SJSA1 (cell line): Measurements from ENCODE around the gene CDH23. TPM values are rescaled to one million over a fixed set of nuclear protein-coding genes. Genes with fewer than 3 reads are reported as not detected.

Source experiments
- DNase-seq, 2 experiments: peaks; one replicate each; pipeline ENCODE4 v3.0.0-alpha.2; 2015 to 2020; ENCODE audit warnings: low spot score in 2 of 2, low read depth in 1 of 2
- H3K27ac ChIP-seq: fragments of 250-450 bp; sonication (Bioruptor Pico); 2 replicates; pipeline ENCODE4 v1.5.1; 2020; ENCODE audit warnings: mild to moderate bottlenecking, moderate library complexity
- H3K27me3 ChIP-seq: fragments of 250-450 bp; sonication (Bioruptor Pico); replicated peaks from 2 replicates; pipeline ENCODE4 v1.5.1; 2020; ENCODE audit warnings: mild to moderate bottlenecking, moderate library complexity
- H3K36me3 ChIP-seq: fragments of 250-450 bp; sonication (Bioruptor Pico); 2 replicates; pipeline ENCODE4 v1.5.1; 2020; ENCODE audit warnings: mild to moderate bottlenecking
- H3K4me1 ChIP-seq: fragments of 250-450 bp; sonication (Bioruptor Pico); replicated peaks from 2 replicates; pipeline ENCODE4 v1.6.1; 2021; ENCODE audit warnings: mild to moderate bottlenecking
- H3K4me3 ChIP-seq: fragments of 250-450 bp; sonication (Bioruptor Pico); 2 replicates; pipeline ENCODE4 v1.5.1; 2020; ENCODE audit warnings: mild to moderate bottlenecking
- H3K9me3 ChIP-seq: fragments of 250-450 bp; sonication (Bioruptor Pico); replicated peaks from 2 replicates; pipeline ENCODE4 v1.5.1; 2020; ENCODE audit warnings: mild to moderate bottlenecking
- total RNA-seq: library from RNA; depleted of rRNA; stranded (reverse); fragments of >200 nt; shearing (Covaris generic); gene quantifications from 2 replicates; pipeline ENCODE4 v1.2.3, GENCODE V29; 2014

Gene CDH23
- total RNA-seq, 1 experiment from 2014 or later: 0.37 TPM

DNA sequence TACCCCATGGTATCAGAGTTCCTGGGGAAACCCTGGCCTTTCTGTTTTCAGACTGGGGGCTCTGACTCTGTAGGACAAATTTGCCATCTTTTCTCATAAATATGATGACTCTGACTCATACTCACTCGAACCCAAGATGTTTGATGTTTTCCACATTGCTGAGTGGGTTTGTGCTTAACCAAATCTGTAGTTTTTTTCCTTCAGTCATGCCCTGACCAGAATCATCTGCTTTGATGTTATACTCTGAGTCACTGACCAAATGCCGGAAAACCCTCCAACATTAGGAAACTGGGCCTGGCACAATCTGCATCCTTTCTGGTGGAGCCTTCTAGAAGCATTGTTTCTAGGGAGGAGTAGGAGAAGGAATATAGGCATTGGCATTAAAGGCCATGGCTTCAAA, 204.1 kb downstream of the CDH23 start:
- H3K9me3 ChIP-seq: no peaks in the 10 kb centered on the region
- no peak overlapping the region for H3K27ac ChIP-seq
- H3K4me3 ChIP-seq: no peak overlapping the region
- no peaks in the 10 kb centered on the region for H3K27me3 ChIP-seq
- H3K36me3 ChIP-seq: no peaks in the 10 kb centered on the region
- peaks cover 11% of the 10 kb centered on the region for H3K4me1 ChIP-seq
- DNase-seq: peak in 1 of 2 experiments; percentile 64

DNA sequence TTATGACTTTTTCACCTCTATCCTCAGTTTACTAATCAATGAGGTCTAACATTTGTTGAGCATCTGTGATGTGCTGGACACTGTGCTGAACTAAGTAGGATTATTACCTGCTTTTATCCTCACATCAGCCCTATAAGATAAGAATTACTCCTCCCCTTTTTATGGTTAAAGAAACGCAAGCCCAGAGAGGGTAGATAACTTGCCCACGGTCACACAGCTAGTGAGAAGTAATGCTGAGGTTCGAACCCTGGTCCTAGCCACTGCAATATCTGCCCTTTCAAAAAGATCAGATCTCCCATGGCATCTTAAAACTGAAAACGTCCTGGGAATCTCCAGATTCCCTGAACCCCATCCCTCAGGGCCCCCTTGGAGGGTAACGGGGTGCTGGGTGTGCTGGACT, 204.6 kb downstream of the CDH23 start:
- no peak for DNase-seq
- Histone ChIP-seq H3K36me3 (no peaks in the 10 kb centered on the region), H3K27me3 (no peaks in the 10 kb centered on the region), H3K27ac (no peak overlapping the region), H3K9me3 (no peaks in the 10 kb centered on the region), H3K4me1 (peaks cover 11% of the 10 kb centered on the region), H3K4me3 (no peak overlapping the region)

DNA sequence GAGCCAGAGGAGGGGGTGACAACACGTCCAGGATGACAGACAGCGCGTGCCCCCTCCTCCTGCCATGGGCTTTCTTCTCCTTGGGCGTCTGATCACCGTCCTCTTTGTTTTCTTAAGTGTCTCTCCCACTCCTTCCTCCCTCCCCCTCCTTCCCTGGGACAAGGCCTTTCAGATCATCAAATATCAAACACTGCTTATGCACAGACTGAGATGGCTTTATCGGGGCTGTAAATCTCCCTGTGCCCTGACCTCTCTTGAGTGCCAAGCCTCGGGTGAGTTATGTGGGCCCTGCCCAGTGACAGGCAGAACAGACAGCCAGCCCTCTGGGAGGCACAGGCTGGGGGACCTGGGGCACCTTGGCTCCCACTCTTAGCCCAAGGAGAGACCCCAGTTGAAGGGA, 206.4 kb downstream of the CDH23 start:
- no peak overlapping the region for H3K27ac ChIP-seq
- no peak overlapping the region for H3K4me3 ChIP-seq
- H3K9me3 ChIP-seq: no peaks in the 10 kb centered on the region
- peaks cover 11% of the 10 kb centered on the region for H3K4me1 ChIP-seq
- no peaks in the 10 kb centered on the region for H3K27me3 ChIP-seq
- H3K36me3 ChIP-seq: no peaks in the 10 kb centered on the region
- DNase-seq: no peak

DNA sequence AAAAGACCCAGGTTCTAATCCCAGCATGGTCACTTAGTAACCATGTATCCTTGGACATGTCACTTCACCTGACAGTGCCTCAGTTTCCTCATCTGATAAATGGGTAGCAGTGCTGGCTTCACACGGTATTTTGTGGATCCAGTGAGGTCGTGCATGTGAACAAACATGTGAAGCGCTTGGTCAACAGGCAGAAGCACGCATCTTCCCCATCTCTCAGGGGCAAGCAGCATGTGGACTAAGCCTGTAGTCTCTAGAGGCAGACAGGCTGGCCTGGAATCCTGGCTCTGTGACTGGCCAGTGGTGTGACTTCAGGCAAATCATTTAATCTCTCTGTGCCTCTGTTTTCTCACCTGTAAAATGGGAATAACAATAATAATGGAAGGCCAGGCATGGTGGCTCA, 207.0 kb downstream of the CDH23 start:
- H3K27ac ChIP-seq: no peak overlapping the region
- H3K36me3 ChIP-seq: no peaks in the 10 kb centered on the region
- no peaks in the 10 kb centered on the region for H3K27me3 ChIP-seq
- no peaks in the 10 kb centered on the region for H3K9me3 ChIP-seq
- no peak overlapping the region for H3K4me3 ChIP-seq
- peaks cover 11% of the 10 kb centered on the region for H3K4me1 ChIP-seq
- DNase-seq: no peak

DNA sequence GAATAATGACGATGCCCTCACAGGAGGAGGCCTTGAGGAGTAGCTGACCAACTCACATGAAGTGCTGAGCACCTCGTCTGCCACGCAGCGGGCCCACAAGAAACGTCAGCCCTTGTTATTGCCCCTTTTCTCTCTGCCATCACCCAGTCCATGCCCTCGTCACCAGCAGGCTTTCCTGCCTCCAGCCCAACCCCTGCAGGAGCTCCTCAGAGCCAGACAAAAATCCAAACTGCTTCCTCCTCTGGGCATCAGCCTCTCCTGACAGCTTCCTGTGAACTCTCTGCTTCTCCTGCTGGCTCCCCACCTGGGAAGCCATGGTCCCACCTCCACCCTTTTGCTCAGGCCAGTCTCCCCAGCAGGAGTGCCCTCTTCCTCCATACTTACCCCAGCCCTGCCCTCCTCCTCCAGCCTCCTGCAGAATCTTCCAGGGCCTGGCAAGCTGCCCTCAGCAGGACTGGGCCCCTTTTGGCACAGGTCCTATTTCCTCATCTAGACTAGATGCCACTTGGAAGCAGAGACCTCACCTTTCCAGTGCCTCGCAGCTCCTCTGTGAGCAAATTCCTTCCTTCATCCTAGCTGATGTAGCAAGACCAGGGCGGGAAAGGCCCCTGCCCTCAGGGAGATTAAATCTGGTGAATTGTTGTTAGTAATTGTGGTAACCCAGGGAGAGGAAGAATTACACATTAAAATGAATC, 207.8 kb downstream of the CDH23 start:
- Histone ChIP-seq H3K27ac (no peak overlapping the region), H3K4me3 (no peak overlapping the region), H3K9me3 (no peaks in the 10 kb centered on the region), H3K27me3 (no peaks in the 10 kb centered on the region), H3K4me1 (peaks cover 11% of the 10 kb centered on the region), H3K36me3 (no peaks in the 10 kb centered on the region)
- DNase-seq: no peak

DNA sequence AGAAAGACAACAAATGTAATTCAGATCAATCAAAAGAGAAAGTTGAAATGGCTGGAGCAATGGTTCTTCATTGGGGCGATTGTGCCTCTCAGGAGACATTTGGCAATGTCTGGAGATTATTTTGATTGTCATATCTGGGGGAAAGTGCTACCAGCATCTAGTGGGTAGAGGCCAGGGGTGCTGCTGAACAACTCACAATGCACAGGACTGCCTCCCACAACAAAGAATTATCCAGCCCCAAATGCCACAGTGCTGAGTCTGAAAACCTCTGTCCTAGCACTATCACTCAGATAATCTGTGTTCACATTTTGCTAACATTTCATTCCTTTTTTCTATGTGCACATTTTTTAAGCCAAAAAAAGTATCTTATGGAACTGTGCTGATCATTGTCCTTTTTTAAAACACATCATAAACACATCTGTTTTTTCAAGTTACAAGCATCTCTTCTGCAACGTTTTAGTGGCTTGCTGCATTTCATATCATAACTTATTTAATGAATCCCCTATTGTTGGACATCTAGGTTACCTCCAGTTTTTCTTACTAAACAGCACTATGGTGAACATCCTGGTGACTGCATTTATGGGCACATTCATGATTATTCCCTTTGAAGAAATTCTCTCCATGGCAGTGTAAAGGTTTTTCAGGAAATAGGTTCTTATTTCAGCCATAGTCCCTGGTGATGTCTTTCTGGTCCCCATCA, 208.7 kb downstream of the CDH23 start:
- Histone ChIP-seq H3K27me3 (no peaks in the 10 kb centered on the region), H3K4me3 (no peak overlapping the region), H3K4me1 (peaks cover 11% of the 10 kb centered on the region), H3K27ac (no peak overlapping the region), H3K36me3 (no peaks in the 10 kb centered on the region), H3K9me3 (no peaks in the 10 kb centered on the region)
- no peak for DNase-seq

DNA sequence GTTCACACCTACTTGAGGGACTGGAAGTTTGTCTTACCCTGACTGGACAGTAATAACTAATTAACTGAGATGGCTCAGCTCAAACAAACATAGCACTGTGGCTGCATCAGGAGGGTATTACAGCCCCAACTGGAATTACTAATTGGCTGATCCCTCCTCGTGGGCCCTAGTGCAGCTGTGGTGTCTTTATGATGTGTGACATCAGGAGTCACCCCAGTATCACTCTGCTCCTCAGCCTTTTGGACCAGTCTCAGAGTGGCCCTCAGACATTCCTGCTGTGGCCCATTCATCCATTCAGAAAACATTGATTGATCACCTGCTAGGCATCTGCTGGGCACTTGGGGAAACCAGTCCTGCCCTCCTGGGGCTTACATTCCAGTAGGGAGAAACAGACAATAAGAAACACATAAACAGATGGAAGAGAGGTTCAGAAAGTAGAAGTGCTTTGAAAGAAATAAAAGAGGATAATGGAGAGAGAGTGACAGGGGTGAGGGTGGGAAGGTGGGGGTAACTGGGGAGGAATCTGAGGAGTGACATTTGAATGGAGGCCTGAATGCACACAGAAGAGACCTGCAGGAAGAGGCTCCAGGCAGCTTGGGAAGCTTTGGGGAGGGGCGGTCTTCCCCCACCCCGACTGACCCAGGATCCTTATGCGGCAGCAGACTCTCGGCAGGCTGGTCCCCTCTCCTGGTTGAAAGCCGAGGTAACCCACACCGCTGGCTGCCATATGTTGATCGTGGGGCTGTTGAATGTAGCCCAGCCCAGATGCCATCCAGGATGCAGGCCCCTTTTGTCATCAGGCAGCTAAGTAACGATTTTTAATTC, 209.7 kb downstream of the CDH23 start:
- no peak for DNase-seq
- Histone ChIP-seq H3K36me3 (no peaks in the 10 kb centered on the region), H3K27ac (no peak overlapping the region), H3K4me1 (peaks cover 5% of the 10 kb centered on the region), H3K4me3 (no peak overlapping the region), H3K9me3 (no peaks in the 10 kb centered on the region), H3K27me3 (no peaks in the 10 kb centered on the region)

DNA sequence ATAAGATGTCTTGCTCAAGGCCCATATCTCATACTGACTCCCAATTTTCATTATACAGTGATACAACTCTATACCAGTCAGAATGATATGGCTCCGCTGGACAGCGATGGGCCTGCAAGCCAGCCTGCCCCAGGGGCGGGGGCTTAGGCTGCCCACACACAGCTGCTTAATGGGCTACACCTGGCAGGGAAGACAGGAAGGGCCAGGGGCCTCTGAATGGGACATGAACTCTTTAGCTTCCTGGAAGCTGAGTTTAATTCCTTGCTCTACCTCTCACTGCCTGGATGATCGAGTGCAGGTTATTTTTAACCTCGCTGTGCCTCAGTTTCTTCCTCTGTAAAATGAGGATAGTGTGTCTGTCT, 210.3 kb downstream of the CDH23 start:
- Histone ChIP-seq H3K4me1 (peaks cover 6% of the 10 kb centered on the region; the same call in 1 of the 2 replicates), H3K27me3 (no peaks in the 10 kb centered on the region), H3K36me3 (no peaks in the 10 kb centered on the region), H3K4me3 (no peak overlapping the region), H3K9me3 (no peaks in the 10 kb centered on the region), H3K27ac (no peak overlapping the region)
- DNase-seq: no peak

DNA sequence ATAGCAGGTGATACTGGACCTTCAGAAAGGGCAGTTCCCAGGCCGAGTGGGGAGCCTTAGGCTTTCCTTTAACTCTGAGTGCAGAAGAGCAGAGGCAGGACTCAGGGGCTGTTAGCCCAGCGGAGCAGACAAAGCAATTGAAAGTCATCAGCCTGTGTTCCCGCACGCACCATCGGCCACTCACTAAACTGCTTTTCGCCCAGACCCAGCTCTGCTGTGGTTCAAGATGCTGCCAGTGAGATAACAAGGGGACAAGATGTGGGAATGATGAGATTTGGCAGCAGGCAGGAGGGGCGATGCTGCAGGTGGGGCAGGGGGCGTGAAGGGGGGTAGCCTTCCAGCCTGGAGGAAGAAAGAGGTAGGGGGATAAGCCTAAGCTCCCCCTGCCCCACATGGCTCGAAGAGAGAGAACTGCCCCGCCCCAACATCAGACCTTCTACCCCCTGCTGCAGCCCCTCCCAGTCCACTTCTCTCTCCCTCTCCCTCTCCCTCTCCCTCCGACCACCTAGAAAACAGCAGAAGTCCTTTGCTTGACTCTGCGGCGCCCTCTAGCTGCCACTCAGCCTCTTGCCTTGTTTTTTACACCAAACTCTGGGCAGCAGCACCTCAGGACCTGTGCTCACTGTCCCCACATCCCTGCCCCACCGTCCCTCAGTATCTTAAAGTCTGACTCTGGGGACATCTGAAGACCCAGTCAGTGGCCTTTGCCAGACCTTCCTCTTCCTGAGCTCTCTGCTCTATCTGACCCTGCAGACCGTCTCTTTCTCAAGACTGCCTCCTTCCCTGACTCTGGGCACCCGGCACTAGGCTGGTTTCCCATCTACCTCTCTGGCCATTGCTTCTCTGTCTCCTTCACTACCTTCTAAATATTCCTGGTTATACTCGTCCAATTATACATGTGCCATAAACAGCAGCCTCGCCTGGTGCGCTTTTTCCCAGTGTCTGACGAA, 212.4 kb downstream of the CDH23 start:
- Histone ChIP-seq H3K4me1 (peaks cover 6% of the 10 kb centered on the region; the same call in 1 of the 2 replicates), H3K9me3 (no peaks in the 10 kb centered on the region), H3K27ac (no peak overlapping the region), H3K36me3 (no peaks in the 10 kb centered on the region), H3K4me3 (no peak overlapping the region), H3K27me3 (no peaks in the 10 kb centered on the region)
- DNase-seq: peak; percentile 39 to 72

DNA sequence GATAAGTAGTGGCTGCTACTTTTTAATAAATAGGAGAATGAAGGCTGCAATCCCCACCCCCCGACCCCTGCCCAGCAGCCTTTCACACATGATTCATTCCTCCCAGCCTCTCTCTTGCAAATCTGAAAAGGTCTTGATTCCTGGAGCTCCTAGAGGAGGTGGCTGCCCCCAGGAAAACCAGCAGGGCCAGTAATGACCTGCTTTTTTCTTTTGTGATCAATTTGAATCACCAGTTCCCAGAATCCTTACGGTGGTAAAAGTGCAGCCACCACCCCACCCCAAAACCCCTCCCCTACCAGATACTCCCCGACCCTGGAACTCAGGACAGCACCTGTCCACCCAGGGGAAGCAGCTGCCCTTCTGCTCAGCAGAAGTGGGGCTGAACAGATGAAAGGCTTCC, 213.9 kb downstream of the CDH23 start:
- Histone ChIP-seq H3K36me3 (no peaks in the 10 kb centered on the region), H3K27me3 (no peaks in the 10 kb centered on the region), H3K9me3 (no peaks in the 10 kb centered on the region), H3K27ac (no peak overlapping the region), H3K4me3 (no peak overlapping the region), H3K4me1 (0 out of 2 replicates have a peak, but pooled peaks cover 6% of the 10 kb centered on the region)
- DNase-seq: no peak

DNA sequence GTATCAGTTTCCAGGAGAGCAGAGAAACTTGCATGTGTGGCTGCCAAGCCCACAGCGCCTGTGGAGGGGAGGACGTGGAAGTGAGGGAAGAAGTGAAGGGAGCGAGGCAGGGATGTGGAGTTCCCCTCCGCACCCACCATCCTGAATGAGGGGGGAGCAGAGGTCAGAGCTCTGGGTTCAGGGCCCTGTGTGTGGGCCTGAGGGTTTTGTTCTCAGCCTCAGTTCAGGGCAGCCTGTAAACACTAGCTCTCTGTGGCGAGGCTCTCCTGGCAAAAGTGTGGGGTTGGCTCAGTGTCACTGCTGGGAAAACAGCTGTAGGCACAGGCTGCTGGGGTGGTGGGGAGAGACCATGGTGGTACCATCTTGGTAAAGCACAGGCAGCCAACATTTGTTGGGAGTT, 214.4 kb downstream of the CDH23 start:
- no peaks in the 10 kb centered on the region for H3K36me3 ChIP-seq
- H3K27ac ChIP-seq: no peak overlapping the region
- H3K4me1 ChIP-seq: 0 out of 2 replicates have a peak, but pooled peaks cover 6% of the 10 kb centered on the region
- no peak for DNase-seq
- no peak overlapping the region for H3K4me3 ChIP-seq
- H3K9me3 ChIP-seq: no peaks in the 10 kb centered on the region
- H3K27me3 ChIP-seq: no peaks in the 10 kb centered on the region

DNA sequence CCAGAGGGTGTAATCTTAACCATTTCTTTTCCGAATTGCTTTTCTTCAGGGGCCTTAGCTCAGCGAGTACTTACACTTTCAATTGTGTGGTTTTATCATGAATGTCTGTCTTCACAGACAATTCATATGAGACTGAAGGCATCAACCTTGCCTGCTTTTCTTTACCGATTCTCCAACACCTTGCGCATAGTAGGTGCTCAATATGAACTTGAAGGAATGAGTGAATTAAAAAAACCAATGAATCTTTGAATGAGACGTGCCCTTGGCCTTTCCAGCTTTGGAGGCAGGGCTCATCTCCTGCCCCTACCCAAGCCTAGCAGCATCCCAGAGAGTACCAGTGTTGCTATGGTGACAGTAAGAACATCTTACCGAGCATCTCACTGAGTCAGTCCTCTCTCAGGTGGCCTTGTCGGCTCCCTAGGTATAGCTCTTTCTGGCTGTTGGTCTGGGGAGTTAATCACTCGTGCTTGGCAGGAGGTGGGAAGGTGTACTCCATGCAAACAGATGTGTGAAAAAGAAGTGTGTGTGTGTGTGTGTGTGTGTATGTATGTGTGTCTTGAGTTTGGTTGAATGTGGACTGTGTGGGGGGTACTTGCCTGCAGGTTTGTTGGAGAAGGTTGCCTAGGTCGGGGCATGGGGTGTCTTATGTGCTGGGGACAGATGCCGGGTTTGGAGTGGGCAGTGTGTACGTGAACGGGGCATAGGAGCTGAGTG, 215.1 kb downstream of the CDH23 start:
- H3K27ac ChIP-seq: no peak overlapping the region
- DNase-seq: no peak
- H3K4me3 ChIP-seq: no peak overlapping the region
- no peaks in the 10 kb centered on the region for H3K27me3 ChIP-seq
- H3K36me3 ChIP-seq: no peaks in the 10 kb centered on the region
- no peaks in the 10 kb centered on the region for H3K9me3 ChIP-seq
- 0 out of 2 replicates have a peak, but pooled peaks cover 6% of the 10 kb centered on the region for H3K4me1 ChIP-seq
